Stimulated activated CD4-positive, alpha-beta T cell treated with anti-CD3 and anti-CD28 coated beads, Interleukin-2, amount 100 ng/mL, for 48 hours (primary cell): Measurements from ENCODE around the gene CTNNA3.
"Not testable (repeated sequence)": the region's sequence is repeated elsewhere in the genome, so short reads cannot be mapped to it uniquely, and the experiment has no call there.

ENCODE experiments used
- DNase-seq, 2 donors: peaks; one replicate each; pipeline ENCODE4 v3.0.0-alpha.2; 2020

Gene CTNNA3

DNA sequence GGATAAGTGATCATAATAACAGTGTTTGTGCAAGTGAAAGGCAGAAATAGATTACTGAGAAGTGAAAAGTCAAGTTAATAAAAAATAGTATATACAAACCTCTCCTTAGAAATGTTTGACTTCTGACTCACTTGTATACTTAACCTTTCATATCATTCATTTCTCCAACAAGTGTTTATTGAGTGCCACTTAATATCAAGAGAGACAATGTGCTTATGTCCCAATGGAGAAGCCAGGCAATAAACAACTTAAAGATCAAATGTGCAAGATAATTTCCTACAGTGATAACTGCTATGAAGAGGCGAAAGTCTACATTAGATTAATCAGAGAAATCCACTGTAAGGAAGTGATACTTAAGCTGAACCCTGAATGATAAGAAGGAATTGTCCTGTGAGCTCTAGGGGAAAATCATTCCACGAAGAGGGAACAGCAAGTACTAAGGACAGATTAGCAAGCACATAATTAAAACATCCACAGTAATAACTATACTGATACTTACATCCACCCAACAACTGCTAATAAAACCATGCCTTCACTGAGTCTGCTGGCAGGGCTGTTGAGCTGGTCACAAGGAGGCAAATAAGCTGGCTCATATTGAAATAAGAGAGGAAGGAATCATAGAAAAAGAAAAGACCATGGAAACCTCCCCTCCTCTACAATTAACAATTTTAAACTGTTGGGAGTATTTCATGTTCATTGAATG, 203.5 kb downstream of the CTNNA3 start:
- no peak for DNase-seq

DNA sequence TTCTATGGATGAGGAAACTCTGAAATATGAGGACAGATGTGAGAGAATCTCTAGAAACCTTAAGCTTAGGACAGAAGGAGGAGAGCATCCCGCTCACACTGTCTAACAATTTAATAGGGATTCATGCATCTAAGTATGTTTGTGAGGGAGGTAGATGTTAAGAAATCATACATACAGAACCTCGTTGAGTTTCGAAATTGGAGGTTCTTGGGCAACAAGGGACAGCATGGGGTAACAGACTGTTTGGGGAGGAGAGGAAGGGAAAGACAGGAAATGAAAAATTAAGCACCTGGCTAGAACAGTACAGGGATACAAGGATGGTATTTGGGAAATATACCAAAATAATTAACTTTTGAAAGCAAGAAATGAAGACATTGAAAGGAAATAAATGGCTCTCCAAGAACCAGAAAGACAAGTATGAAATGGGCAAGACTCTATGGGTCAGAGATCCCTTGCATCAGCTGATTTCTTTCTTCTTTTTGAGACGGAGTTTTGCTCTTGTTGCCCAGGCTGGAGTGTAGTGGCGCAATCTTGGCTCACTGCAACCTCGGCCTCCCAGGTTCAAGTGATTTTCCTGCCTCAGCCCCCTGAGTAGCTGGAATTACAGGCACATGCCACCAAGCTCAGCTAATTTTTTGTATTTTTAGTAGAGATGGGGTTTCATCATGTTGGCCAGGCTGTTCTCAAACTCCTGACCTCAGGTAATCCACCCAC, 207.9 kb downstream of the CTNNA3 start:
- no peak for DNase-seq

DNA sequence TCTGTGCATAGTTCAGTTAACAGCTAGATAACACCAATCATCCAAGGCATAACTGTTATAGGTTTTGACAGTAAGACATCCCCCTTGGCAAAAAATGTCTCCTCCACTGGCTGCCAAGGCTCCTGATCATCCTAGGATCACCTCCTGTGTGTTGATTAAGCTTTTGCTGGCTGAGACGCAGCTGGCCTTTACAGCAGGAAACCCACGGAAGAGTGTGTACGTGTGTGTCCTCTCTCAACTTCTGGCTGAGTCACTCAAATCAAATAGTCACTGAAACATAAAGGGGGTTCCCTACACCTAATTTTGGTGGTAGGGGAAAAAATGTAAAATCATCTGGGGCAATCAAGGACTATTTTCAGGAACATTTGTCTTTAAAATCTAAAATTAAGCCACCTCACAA, 208.8 kb downstream of the CTNNA3 start:
- no peak for DNase-seq

DNA sequence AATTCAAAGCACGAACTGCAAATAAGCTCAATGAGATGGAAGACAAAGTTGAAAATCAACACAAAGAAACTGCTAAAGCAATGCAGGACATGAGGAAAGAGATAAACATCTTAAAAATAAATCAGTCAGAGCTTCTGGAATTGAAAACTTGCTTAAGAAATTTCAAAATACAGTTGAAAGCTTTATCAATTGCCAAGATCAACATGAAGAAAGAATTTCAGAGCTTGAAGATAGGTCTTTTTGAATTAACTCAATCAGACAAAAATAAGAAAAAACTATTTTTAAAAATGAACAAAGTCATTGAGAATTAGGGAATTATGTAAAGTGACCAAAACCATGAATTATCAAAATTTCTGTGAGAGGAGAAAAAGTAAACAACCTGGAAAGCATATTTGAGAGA, 218.1 kb downstream of the CTNNA3 start:
- no peak for DNase-seq

DNA sequence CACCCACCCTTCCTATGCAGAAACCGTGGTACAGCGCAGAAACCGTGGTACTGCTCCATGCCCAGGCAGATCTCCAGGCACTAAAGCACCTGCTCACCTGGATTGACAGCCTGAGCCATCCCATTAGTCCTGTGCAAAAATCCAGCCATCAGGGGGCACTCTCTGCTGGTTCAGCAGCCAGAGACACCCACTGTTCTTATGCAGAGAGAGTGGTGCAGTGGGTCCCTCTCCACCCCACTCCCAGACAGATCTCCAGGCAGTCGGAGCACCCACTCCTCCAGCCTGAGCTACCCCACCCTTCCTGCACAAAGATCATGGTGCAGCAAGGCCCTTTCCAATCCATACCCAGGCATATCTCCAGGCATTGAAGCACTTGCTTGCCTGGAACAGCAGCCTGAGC, 219.8 kb downstream of the CTNNA3 start:
- no peak for DNase-seq

DNA sequence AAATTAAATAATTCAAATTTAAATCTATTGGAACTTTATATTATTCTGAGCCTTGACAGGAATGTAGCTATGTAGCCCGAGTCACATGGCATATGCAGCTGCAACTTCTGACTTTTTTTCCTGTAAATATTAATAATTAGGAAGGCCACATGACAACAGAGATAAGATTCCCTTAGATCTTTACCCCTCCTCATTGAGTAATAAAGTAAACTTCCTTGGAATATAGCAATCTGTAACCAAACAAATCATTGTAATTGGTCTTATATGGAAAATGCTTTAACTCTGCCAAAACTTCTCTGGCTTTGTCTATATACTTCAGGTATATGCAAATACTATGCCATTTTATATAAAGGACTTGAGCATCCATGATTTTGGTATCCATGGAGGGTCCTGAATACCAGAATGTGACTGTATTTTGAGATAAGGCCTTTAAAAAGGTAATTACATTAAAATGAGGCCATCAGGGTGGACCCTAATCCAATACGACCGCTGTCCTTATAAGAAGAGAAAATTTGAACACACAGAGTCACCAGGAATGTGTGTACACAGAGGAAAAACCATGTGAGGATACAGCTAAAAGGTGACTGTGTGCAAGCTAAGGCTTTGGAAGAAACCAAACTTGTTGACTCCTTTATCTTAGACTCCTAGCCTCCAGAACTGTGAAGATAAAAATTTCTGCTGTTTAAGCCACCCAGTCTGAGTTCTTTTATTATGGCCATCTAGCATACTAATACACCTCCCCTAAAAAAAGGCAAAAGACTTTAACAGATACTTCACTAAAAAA, 222.0 kb downstream of the CTNNA3 start:
- DNase-seq, result no peak

DNA sequence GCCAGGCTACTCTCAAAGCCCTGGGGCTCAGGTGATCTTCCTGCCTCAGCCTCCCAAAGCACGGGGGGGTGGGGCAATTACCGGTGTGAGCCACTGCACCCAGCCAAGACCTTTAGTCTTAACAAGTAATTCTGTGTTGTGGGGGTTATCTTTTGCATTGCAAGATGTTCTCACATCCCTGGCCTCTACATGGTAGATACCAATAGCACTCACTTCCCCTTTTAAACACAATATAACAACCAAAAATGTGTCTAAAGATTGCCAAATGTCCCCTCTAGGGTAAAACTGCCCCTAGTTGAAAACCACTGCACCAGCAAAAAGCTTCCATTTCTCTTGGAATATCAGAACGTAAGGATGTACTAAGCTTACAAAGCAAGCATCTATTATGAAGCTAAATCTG, 225.0 kb downstream of the CTNNA3 start:
- DNase-seq, result no peak

DNA sequence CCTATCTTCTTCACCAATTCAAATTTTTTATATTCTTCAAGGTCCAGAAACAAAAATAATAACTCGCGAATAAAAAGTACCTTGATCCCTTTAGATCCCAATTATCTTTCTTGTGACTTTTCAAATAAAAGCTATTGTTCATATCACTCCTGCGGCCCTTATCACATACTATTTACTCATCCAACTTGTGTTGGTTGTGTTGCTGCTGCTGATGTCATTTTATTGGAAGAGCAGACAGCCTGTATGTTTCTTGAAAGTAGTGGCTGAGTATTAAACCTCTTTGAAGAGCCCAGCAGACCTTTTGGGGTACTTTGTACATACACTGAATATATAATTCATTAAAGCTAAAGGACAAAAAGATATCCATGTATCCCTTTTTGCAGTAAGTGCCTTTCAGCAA, 231.7 kb downstream of the CTNNA3 start:
- no peak for DNase-seq

DNA sequence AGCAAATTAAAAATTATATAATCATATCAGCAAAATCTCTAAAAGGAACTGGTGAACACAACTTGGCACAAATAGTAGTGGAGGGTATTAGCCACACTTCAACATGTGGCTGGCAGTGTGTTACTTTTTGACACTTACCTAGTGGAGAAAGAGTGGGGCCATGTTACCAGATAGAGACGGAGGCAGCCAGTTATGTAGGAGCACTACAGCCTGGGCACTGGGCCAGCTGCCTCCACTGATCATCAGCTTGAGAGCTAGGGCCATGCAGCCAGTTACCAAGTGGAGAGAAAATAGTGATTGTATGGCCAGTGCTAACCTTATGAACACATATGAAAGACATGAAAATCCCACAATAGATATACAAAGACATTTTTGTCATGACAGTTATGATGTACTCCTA, 243.1 kb downstream of the CTNNA3 start:
- no peak for DNase-seq

DNA sequence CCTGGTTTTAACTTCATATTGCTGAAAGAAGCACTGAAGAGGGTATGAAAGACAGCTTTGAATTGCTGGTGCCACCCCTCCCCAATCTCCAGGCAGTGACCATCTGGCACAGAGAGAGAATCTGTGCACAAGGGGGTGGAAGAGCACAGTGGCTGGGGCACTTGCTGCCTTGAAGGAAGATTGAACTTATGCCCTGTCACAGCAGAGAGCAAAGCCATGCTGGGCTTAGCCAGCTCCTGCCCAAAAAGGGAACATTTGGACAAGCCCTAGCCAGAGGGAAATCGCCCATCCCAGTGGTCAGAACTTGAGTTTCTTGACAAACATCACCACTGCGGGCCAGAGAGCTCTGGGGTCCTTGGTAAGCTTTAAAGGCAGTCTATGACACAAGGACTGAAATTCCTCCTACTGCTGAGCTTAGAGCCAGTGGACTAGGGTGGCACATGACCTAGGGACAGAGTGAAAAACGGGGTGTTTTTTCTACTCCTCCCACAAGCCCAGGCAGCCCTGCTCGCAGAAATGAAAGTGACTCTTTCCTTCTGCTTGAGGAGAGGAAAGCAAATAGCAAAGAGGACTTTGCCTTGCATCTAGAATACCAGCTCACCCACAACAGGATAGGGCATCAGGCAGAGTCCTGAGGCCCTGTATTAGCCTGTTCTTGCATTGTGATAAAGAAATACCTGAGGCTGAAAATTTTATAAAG, 257.2 kb downstream of the CTNNA3 start:
- no peak for DNase-seq

DNA sequence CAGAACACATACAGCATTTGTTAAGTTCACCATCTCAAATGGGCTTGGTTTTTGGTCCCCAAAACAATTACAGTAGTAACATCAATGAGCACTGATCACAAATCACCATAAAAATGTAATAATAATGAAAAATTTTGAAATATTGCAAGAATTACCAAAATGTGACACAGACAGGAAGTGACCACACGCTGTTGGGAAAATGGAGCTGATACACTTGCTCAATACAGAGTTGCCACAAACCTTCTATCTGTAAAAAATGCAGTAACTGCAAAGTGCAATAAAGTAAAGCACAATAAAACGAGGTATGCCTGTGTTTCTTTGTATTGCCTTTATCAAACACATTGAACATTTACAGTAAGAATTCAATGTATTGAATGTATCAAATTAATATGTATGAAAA, 262.7 kb downstream of the CTNNA3 start:
- DNase-seq, result no peak

DNA sequence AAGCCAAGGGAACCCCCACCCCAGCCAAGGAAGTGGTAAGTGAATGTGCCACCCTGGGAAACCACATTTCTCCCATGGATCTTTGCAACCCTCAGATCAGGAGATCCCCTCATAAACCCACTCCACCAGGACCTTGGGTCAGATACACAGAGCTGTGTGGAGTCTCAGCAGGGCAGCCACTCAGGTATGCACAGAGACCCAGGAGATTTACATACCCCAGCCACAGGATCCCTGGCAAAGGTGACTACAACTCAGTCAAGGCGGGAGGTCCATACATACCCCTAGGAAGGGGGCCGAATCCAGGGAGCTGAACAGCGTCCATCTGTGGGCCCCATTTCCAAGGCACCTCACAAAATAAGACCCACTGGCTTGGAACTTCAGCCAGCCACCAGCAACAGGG, 293.4 kb downstream of the CTNNA3 start:
- no peak for DNase-seq

DNA sequence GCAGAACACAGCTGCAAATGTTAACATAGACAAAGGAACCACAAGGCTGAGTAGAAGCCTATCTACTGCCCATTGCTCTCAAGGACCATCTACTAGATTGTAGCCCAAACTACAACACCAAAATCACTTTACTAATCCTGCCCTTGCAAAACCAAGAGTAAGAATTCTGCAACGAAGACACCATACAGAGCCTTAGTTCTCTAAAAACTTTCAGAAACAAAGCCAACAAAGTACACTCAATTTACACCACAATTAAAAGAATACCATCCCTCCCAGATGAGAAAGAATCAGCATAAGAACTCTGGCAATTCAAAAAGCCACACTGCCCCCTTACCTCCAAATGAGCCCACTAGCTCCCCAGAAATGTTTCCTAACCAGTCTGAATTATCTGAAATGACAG, 294.3 kb downstream of the CTNNA3 start:
- DNase-seq, result no peak

DNA sequence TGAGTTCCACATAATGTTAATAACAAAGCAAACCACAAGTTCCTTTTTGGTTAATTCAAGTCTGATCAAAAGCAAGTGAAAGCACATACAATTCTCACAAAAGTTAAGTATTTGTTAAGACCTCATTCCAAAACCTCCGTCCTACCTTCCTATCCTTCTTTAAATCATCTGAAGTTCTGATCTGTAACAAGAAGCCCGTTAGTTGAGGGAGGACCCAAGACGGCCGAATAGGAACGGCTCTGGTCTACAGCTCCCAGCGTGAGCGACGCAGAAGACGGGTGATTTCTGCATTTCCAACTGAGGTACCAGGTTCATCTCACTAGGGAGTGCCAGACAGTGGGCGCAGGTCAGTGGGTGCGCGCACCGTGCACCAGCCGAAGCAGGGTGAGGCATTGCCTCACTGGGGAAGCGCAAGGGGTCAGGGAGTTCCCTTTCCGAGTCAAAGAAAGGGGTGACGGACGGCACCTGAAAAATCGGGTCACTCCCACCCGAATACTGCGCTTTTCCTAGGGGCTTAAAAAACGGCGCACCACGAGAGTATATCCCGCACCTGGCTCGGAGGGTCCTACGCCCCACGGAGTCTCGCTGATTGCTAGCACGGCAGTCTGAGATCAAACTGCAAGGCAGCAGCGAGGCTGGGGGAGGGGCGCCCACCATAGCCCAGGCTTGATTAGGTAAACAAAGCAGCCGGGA, 309.0 kb downstream of the CTNNA3 start:
- not testable (repeated sequence) for DNase-seq

DNA sequence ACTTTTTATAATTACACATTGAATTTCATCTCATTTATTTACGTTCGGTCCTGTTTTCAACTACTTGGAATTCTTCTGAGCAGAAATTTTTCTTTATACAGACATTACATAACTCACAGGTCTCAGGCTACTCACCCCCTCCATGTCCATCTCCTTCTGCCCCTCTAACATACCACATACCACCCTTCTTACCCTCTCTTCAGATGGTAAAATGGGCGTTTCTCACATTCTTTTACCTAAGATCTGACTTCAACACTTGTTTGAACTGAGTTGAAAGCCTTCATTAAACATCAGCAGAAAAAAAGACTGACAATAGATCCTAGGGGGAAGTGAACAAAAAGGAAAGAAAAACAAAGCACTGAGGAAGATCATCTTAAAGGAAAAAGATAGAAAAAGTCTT, 309.7 kb downstream of the CTNNA3 start:
- no peak for DNase-seq

DNA sequence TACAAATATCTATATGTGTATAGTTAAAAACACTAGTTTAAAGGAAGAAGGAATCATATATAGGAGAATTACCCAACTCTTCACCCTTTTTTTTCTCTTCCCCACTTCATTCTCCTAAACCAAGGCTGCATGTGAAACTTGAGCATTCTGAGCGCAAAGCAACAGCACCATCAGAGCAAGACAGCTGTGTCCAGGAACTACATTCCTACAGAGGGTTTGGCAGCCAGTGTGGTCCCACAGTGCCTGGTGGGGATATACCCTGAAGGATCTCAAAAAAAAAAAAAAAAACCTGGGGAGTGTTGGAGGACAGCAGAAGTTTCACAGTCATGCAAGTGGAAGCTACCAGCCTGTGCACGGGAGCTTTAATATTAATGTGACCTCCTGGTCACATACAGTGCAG, 310.4 kb downstream of the CTNNA3 start:
- DNase-seq, result no peak

DNA sequence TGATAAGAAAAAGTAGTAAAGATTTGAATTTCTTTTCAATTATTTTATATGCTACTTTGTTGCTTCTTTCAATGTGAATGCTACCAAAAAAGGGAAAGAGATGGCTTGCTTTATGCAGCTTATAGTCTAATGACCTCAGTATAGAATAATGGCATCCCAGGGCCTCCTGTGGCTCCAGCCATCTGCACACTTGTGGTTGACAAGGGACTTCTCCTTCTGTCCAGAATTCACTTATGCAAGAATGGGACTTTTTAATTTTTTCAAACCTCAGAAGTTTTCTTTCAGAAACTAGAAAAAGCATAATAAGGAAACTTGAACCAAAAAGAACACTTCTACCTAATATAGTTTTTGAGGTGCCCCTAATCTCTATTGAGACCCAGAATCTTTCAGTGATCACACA, 310.9 kb downstream of the CTNNA3 start:
- DNase-seq, result no peak

DNA sequence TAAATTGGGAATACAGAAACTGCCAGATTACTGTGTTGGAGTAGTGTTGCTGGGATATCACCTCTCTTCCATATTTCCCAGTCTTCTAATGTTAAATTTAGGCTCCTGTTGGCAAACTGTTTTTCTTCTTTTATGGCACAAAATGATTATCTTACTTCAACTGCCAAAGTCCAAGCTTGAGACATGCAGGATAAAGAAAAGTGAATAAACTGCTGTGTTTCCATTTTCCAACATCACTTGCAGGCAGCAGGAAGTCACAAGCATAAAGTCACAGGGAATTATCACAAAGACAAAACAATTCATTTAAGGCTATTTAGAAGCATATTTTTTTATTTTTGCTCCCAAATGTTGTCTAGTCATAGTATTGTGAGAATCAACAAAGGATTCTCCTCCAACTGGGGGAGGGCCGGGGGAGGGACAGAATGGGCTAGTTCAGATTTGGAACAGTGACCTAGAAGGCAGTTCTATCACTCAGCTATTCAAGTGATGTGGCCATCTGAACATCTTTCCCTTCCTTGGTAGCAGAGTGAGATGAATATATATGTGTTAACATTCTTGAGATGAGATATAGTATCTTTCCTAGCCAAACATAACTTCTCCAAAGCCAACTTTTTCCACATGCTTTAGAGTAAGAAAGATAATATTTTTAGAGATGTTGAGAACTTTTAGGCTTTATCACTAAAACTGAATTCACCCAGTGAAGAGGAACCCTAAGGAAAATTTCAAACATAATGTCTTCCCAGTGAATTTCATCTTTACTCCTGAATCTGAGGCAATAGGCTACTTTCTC, 364.7 kb downstream of the CTNNA3 start:
- no peak for DNase-seq

DNA sequence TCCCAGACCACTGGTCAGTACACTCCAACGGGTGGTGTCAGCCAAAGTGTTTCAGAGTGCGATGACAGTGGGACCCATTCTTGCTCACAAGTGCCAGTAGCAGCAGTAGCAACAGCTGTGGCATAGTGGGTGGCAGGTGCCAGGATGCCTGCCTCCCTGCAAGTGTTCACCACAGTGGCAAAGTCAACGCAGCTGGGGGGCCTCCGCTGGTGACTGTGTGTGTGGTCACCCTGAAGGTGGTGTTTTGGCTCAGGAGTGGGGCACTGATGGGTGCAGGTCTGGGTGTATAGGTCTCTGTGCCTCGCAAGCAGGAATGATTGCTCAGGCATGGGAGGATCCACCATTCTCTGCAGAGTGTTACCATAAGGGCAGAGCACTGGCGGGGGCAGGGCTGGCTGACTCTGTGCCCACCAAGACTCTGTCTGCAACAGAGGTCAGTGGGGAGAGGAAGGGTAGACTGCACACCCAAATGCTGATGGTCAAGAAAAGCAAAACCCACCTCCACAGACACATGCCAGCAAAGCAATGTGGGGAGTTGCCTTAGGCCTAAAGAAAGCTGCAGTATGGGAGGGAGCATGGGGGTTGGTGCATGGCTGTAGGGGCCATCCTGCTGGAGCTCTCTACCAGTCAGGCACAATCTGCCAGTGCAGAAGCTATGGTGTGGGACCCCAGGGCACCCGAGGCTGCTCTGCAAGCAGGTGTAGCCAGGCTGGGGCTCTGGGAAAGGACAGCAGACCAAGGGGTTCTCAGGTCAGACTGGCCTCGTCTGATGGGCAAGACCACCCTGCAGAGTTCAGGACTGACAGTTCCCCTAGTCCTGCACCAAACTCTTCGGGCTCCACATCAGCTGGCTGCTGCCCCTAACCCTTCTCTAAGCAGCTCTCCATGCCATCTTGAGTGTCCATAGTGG, 368.1 kb downstream of the CTNNA3 start:
- DNase-seq, result no peak

DNA sequence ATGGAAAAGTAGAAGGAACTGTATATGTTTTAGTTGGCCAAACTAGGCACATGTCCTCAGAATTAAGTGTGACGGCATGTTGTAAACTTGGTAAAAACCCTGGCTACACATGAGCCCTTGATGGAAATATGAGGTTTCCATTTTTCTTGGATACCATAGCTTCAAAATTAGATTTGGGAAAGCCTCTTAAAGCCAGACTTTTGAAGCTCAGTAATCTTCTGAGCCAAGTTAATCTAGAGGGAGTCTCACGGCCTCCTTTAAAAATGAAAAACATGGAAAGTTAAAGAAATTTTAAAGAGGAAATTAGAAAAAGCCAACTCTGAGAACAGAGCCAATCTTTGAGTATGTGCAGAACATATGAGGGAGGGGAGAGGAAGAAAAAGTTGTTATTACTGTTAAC, 376.0 kb downstream of the CTNNA3 start:
- no peak for DNase-seq

DNA sequence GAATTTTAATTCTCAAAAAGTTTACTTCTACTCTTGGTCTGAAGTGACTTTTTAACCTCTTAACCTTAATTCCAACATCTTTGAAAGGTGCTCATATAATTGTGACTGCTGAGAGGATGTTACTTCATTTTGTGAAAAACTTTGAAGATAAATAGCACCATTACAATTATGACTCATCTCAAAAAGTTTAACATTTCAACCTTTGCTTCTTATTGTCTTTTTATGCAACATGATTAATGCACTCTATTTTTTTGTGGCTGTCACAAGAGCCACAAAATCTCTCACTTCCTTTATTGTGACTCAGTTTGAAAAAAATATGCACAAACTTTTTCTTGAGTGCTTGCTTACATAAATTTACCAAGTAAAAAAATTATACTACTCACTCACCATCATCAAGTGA, 387.1 kb downstream of the CTNNA3 start:
- DNase-seq, result no peak
